Measurements from ENCODE around the gene MMP24OS.

The MMP24OS gene

DNA sequence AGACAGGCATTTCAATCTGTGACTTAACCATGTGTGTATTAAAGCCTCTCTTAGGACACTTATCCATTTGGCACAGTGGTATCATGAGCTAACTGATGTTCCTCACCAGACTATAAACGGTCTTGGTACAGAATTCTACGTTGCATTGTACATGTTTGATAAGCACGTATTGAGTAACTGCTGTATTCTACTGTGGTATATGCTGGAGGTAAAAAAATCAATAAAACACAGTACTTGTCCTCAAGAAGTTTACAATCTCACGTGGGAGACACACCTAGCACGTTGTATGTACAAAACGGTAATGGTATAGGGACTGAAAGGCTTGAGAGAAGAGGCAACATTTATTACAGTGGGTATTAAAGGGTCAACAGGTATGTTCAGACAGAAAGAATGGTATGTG lies 47.5 kb upstream of the MMP24OS start:
- Mint-ChIP-seq H3K4me3 (peak overlapping the region; percentile 56), H3K4me1 (peaks cover 54% of the 10 kb centered on the region), H3K27ac (peak overlapping the region; percentile 79), H3K9me3 (no peaks in the 10 kb centered on the region), H3K27me3 (ENCODE audit: low read depth, poor library complexity) (no peaks in the 10 kb centered on the region), H3K36me3 (ENCODE audit: low read depth) (peaks cover 12% of the 10 kb centered on the region)
- no peak for DNase-seq
- TF ChIP-seq, protein P1, sequence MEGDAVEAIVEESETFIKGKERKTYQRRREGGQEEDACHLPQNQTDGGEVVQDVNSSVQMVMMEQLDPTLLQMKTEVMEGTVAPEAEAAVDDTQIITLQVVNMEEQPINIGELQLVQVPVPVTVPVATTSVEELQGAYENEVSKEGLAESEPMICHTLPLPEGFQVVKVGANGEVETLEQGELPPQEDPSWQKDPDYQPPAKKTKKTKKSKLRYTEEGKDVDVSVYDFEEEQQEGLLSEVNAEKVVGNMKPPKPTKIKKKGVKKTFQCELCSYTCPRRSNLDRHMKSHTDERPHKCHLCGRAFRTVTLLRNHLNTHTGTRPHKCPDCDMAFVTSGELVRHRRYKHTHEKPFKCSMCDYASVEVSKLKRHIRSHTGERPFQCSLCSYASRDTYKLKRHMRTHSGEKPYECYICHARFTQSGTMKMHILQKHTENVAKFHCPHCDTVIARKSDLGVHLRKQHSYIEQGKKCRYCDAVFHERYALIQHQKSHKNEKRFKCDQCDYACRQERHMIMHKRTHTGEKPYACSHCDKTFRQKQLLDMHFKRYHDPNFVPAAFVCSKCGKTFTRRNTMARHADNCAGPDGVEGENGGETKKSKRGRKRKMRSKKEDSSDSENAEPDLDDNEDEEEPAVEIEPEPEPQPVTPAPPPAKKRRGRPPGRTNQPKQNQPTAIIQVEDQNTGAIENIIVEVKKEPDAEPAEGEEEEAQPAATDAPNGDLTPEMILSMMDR (IDR thresholded peaks at IDR 0.05) = no peak

DNA sequence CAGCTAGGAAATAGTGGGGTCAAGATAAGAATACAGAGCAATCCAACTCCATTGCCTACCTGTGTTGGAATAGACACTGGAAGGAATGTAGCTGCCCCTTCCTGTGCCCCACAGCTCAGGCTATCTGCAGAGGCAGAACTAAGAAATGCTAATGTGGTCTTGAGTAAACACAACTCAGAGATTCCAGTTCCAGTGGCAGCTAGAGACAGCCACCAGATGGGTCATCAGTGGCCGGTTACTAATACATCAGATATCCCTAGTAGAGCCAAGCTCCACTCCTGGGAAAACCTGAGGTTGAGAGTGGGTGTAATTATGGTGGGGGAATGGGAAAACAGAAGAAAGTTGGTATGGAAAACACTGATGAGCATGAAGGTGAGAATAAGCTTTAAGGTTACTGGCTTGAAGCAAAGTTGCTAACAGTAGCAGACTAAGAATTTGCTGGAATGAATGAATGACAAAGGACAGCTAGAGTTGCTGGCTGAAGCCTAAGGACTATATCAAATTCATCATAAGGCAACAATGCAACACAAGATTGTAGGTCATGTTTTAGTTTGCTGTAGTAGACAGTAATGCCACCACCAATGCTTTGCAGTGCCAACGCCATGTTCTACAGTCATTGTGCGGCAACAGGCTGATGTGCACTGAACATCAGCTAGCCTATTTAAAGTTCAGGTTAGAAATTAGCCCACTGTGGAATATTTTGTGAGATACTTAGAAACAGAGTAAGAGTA lies 42.6 kb upstream of the MMP24OS start:
- H3K9me3 Mint-ChIP-seq = no peaks in the 10 kb centered on the region
- no peaks in the 10 kb centered on the region for H3K27me3 Mint-ChIP-seq (ENCODE audit: low read depth, poor library complexity)
- peaks cover 12% of the 10 kb centered on the region for H3K36me3 Mint-ChIP-seq (ENCODE audit: low read depth)
- DNase-seq = no peak
- peak overlapping the region; percentile 86 for H3K27ac Mint-ChIP-seq
- TF ChIP-seq, protein P1 (IDR thresholded peaks at IDR 0.05) = no peak
- peaks cover 52% of the 10 kb centered on the region for H3K4me1 Mint-ChIP-seq
- H3K4me3 Mint-ChIP-seq = no peak overlapping the region

DNA sequence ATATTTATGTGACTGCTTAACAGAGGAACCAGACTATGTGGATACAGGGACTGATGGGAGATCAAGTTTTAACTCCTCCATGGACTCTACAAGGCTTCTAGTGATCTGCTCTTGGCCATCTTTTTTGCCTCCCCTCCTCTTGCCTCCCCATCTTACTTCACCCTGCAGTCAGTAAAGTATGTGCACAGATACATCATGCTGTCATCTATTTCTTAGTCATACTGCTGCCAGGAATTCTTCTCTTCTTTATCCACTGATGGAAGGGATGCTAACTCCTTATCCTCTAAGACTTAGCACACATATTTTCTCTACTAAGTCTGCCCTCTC lies 41.9 kb upstream of the MMP24OS start:
- Mint-ChIP-seq H3K27ac (no peak overlapping the region), H3K36me3 (ENCODE audit: low read depth) (peaks cover 9% of the 10 kb centered on the region), H3K9me3 (no peaks in the 10 kb centered on the region), H3K4me3 (no peak overlapping the region), H3K27me3 (ENCODE audit: low read depth, poor library complexity) (no peaks in the 10 kb centered on the region), H3K4me1 (peaks cover 52% of the 10 kb centered on the region)
- TF ChIP-seq, protein P1 (IDR thresholded peaks at IDR 0.05) = no peak
- no peak for DNase-seq

DNA sequence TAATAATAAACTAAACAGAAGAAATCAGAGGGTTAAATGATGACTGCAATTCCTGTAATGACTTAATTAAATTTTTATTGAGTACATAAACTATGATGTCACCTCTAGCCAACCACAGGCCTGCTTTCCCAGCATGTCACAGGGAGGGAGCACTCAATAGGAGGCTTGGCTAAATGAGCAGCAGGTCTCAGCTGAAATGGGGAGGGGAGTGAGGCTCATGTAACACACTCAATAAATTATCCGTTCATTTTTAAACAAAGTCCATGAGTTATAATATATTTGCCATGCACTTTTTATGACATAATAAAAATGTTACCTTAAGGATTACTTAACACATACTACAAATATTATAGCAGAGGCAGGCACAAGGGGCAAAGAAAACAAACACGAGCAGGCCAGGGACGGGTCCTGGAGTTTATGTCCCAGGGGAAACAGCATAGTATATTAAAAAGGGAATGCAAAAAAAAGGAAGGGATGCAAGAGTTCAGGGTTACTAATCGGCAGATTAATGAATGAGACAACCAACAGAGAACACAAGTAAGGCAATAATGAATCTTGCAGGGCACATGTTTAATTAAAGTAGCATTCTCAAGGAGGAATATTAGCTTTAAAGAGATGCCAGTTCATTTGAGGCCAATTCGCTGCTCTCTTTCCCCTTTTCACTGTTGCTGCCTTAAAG lies 41.4 kb upstream of the MMP24OS start:
- Mint-ChIP-seq H3K9me3 (no peaks in the 10 kb centered on the region), H3K4me1 (peaks cover 56% of the 10 kb centered on the region), H3K27me3 (ENCODE audit: low read depth, poor library complexity) (no peaks in the 10 kb centered on the region), H3K4me3 (peak overlapping the region; percentile 20), H3K27ac (peak overlapping the region; percentile 15), H3K36me3 (ENCODE audit: low read depth) (peaks cover 11% of the 10 kb centered on the region)
- DNase-seq = no peak
- TF ChIP-seq, protein P1 (IDR thresholded peaks at IDR 0.05) = no peak

DNA sequence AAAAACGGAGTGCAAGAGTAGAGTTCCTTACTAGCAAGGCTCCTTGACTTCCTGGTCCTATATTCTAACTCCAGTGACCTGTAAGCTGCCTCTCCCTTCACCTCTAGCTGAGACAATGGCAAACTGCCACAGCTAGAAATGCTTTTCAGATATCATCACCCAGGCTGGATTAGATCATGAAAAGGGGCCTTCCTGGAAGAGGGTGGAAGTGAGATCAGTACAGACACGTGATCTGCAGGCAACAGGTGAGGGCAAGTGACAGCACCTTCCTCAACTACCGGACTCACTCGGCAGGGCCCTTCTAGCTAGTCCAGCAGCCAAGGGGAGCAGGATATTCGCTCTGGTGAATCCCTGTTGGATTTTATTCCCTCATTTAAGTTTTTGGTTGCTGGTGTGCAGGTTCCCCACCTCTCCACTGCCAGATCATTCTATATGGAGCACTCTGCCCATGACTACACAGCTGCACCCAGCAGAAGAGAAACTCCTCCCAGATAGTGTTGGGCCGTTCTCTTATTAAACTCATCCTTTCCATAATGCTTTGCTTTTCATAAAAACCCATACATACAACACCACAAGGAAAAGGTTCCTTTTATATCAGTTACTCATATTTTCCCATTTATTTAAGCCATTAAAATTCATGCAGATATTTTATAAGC lies 40.7 kb upstream of the MMP24OS start:
- Mint-ChIP-seq H3K4me1 (peaks cover 56% of the 10 kb centered on the region), H3K9me3 (no peaks in the 10 kb centered on the region), H3K36me3 (ENCODE audit: low read depth) (peaks cover 14% of the 10 kb centered on the region), H3K27me3 (ENCODE audit: low read depth, poor library complexity) (no peaks in the 10 kb centered on the region), H3K4me3 (no peak overlapping the region), H3K27ac (peak overlapping the region; percentile 87)
- TF ChIP-seq, protein P1 (IDR thresholded peaks at IDR 0.05) = no peak
- no peak for DNase-seq

Data from nephron progenitor cell (in vitro differentiated cells).